GM23338 (cell line): ENCODE data around the gene RGS17. TPM values are rescaled to one million over a fixed set of nuclear protein-coding genes. Genes with fewer than 3 reads are reported as not detected.

ENCODE experiments used
- ATAC-seq: fragments of 200-7000 bp; cut with Tn5 transposase; 3 replicates; pipeline ENCODE4 v1.9.1; 2020
- DNase-seq: peaks from one replicate; pipeline ENCODE4 v3.0.0-alpha.2; 2015; ENCODE audit warnings: low spot score
- H2AFZ ChIP-seq: fragments of 200-600 bp; sonication (generic); 2 replicates; pipeline ENCODE4 v1.8.0; 2016; ENCODE audit warnings: antibody characterized with exemption, mild to moderate bottlenecking, moderate library complexity
- H3F3A ChIP-seq: fragments of 200-600 bp; sonication (generic); replicated peaks from 2 replicates; pipeline ENCODE4 v1.8.0; 2017; ENCODE audit warnings: antibody characterized with exemption, mixed run types, low read depth
- H3K27ac ChIP-seq: fragments of 200-600 bp; sonication (generic); 2 replicates; pipeline ENCODE4 v1.6.1; 2016; ENCODE audit warnings: low read depth
- H3K27me3 ChIP-seq: fragments of 200-600 bp; sonication (generic); 2 replicates; pipeline ENCODE4 v1.8.0; 2016; ENCODE audit warnings: mild to moderate bottlenecking, mixed run types, moderate library complexity; ENCODE audit not compliant: insufficient read depth
- H3K36me3 ChIP-seq: fragments of 200-600 bp; sonication (generic); 2 replicates; pipeline ENCODE4 v1.8.0; 2016; ENCODE audit warnings: mild to moderate bottlenecking; ENCODE audit not compliant: insufficient read depth
- H3K4me1 ChIP-seq: fragments of 200-600 bp; sonication (generic); 2 replicates; pipeline ENCODE4 v1.8.0; 2016; ENCODE audit warnings: mild to moderate bottlenecking, moderate library complexity; ENCODE audit not compliant: insufficient read depth
- H3K4me2 ChIP-seq: fragments of 200-600 bp; sonication (generic); 2 replicates; pipeline ENCODE4 v1.7.1; 2017; ENCODE audit warnings: mixed run types
- H3K4me3 ChIP-seq: fragments of 200-600 bp; sonication (generic); 2 replicates; pipeline ENCODE4 v1.6.1; 2016; ENCODE audit warnings: mixed run types
- H3K79me2 ChIP-seq: fragments of 200-600 bp; sonication (generic); replicated peaks from 2 replicates; pipeline ENCODE4 v1.8.0; 2017; ENCODE audit warnings: mild to moderate bottlenecking; ENCODE audit not compliant: insufficient read depth
- H3K9me2 ChIP-seq: fragments of 200-600 bp; sonication (generic); 2 replicates; pipeline ENCODE4 v1.8.0; 2017; ENCODE audit not compliant: insufficient read depth
- H4K20me1 ChIP-seq: fragments of 200-600 bp; sonication (generic); replicated peaks from 2 replicates; pipeline ENCODE4 v1.8.0; 2017; ENCODE audit warnings: mild to moderate bottlenecking; ENCODE audit not compliant: insufficient read depth
- H3K27ac Mint-ChIP-seq: 2 replicates; pipeline ENCODE4 v1.8.0; 2020; ENCODE audit warnings: inconsistent platforms, mild to moderate bottlenecking, moderate library complexity, mixed read lengths
- H3K27me3 Mint-ChIP-seq: 3 replicates; pipeline ENCODE4 v1.8.0; 2022; ENCODE audit warnings: low read depth, mild to moderate bottlenecking, moderate library complexity, mixed read lengths, inconsistent platforms; ENCODE audit not compliant: insufficient read depth, poor library complexity
- H3K36me3 Mint-ChIP-seq: 3 replicates; pipeline ENCODE4 v1.8.0; 2021; ENCODE audit warnings: low read depth, mild to moderate bottlenecking, inconsistent platforms, moderate library complexity, mixed read lengths
- H3K4me1 Mint-ChIP-seq: 3 replicates; pipeline ENCODE4 v1.8.0; 2020; ENCODE audit warnings: mild to moderate bottlenecking, inconsistent platforms, mixed read lengths
- H3K4me3 Mint-ChIP-seq: 3 replicates; pipeline ENCODE4 v1.8.0; 2021; ENCODE audit warnings: moderate library complexity, mild to moderate bottlenecking, inconsistent platforms, mixed read lengths
- H3K9me3 Mint-ChIP-seq: 3 replicates; pipeline ENCODE4 v1.8.0; 2020; ENCODE audit warnings: moderate library complexity, mild to moderate bottlenecking, inconsistent platforms, mixed read lengths
- CREB1 ChIP-seq: fragments of 250-450 bp; sonication (Bioruptor Pico); IDR thresholded peaks from 2 replicates; pipeline ENCODE4 v1.5.0; 2020; ENCODE audit warnings: low read depth, mild to moderate bottlenecking, moderate library complexity
- EZH2 ChIP-seq: fragments of 200-600 bp; sonication (generic); IDR thresholded peaks from one replicate; pipeline ENCODE4 v1.8.0; 2017; ENCODE audit warnings: antibody characterized with exemption, mild to moderate bottlenecking, low read depth; ENCODE audit not compliant: unreplicated experiment
- EZH2phosphoT487 ChIP-seq: fragments of 200-600 bp; sonication (generic); IDR thresholded peaks from one replicate; pipeline ENCODE4 v1.8.1; 2018; ENCODE audit warnings: antibody characterized with exemption; ENCODE audit not compliant: unreplicated experiment
- JUNB ChIP-seq: IDR thresholded peaks from one replicate; pipeline ENCODE4 v1.6.1; 2016; ENCODE audit warnings: antibody characterized with exemption; ENCODE audit not compliant: unreplicated experiment
- NANOG ChIP-seq: IDR thresholded peaks from 2 replicates; pipeline ENCODE4 v1.6.1; 2016; ENCODE audit warnings: antibody characterized with exemption, borderline replicate concordance
- POLR2AphosphoS5 ChIP-seq: IDR thresholded peaks from 2 replicates; pipeline ENCODE4 v1.6.1; 2016; ENCODE audit warnings: antibody characterized with exemption, low read depth
- STAT1 ChIP-seq: IDR thresholded peaks from one replicate; pipeline ENCODE4 v1.6.1; 2016; ENCODE audit warnings: antibody characterized with exemption; ENCODE audit not compliant: unreplicated experiment
- ZNF114 ChIP-seq: fragments of 250-450 bp; sonication (Bioruptor Pico); IDR thresholded peaks from 2 replicates; pipeline ENCODE4 v1.5.0; 2020; ENCODE audit warnings: mild to moderate bottlenecking, moderate library complexity
- ZNF331 ChIP-seq: fragments of 250-450 bp; sonication (Bioruptor Pico); IDR thresholded peaks from 2 replicates; pipeline ENCODE4 v1.5.0; 2020; ENCODE audit warnings: low read depth, mild to moderate bottlenecking, moderate library complexity
- polyA plus RNA-seq: library from polyadenylated mRNA; unstranded; fragments of >200 nt; fragmentation: Nextera tagmentation; extraction: Ambion mirVana; gene quantifications from 2 replicates; pipeline ENCODE4 v1.2.1, GENCODE V29; 2016
- total RNA-seq: library from RNA; depleted of rRNA; stranded (reverse); fragments of >200 nt; shearing (Covaris generic); gene quantifications from 2 replicates; pipeline ENCODE4 v1.2.3, GENCODE V29; 2014
- TF ChIP-seq, protein P1 (sequence below): IDR thresholded peaks from one replicate; pipeline ENCODE4 v1.6.1; 2018; ENCODE audit warnings: antibody characterized with exemption; ENCODE audit not compliant: unreplicated experiment
- TF ChIP-seq, protein P2 (sequence below), 2 experiments: fragments of 200-600 bp in 1 of 2; sonication (generic) in 1 of 2; conservative IDR thresholded peaks; 2 replicates each; pipeline versions ENCODE4 v1.5.1 to v1.6.1; 2016 to 2017; ENCODE audit warnings: antibody characterized with exemption in 2 of 2, low read depth in 2 of 2, mild to moderate bottlenecking in 2 of 2, moderate library complexity in 1 of 2
- TF ChIP-seq, protein P3 (sequence below): IDR thresholded peaks from 2 replicates; pipeline ENCODE4 v1.6.1; 2016; ENCODE audit warnings: antibody characterized with exemption
- TF ChIP-seq, protein P4 (sequence below): fragments of 250-450 bp; sonication (Bioruptor Pico); IDR thresholded peaks from 2 replicates; pipeline ENCODE4 v1.5.0; 2020; ENCODE audit warnings: mild to moderate bottlenecking, moderate library complexity

Gene RGS17
- total and polyA plus RNA-seq, 2 experiments from 2014 or later: 12.1 to 12.3 TPM

DNA sequence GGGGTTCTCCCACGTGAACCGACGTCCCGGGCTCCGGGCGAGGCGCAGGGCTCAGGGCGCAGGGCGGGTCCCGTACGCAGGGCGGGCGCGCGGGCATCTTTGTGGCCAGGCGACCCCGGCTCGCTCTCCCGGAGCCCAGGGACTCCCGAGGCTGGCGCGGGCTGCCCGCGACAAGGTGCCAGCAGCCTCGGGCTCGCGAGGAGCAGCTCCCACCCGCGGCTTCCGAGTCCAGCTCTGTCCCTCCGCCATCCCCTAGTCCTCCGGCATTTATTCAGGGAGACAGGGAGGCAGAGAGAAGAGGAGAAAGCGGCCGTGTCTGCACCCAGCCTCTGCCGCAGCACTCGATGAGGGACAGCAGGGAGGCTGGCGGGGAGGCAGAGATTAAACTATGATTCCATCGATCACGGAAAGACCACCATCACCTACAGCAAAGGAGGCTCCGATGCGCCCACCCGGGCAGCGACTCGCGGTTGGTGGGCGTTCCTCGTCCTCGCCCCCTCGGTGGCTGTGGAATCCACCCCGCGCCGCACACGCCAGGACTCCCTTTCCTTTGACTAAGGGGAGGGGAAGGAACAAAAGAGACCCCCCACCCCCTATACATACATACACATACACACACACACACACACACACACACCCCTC, 1.1 kb downstream of the RGS17 start:
- H4K20me1 ChIP-seq: peaks cover 4% of the 10 kb centered on the region; the same call in 1 of the 2 replicates
- ATAC-seq (peak; percentile 47), DNase-seq (peak; percentile 38)
- TF ChIP-seq, protein P1, sequence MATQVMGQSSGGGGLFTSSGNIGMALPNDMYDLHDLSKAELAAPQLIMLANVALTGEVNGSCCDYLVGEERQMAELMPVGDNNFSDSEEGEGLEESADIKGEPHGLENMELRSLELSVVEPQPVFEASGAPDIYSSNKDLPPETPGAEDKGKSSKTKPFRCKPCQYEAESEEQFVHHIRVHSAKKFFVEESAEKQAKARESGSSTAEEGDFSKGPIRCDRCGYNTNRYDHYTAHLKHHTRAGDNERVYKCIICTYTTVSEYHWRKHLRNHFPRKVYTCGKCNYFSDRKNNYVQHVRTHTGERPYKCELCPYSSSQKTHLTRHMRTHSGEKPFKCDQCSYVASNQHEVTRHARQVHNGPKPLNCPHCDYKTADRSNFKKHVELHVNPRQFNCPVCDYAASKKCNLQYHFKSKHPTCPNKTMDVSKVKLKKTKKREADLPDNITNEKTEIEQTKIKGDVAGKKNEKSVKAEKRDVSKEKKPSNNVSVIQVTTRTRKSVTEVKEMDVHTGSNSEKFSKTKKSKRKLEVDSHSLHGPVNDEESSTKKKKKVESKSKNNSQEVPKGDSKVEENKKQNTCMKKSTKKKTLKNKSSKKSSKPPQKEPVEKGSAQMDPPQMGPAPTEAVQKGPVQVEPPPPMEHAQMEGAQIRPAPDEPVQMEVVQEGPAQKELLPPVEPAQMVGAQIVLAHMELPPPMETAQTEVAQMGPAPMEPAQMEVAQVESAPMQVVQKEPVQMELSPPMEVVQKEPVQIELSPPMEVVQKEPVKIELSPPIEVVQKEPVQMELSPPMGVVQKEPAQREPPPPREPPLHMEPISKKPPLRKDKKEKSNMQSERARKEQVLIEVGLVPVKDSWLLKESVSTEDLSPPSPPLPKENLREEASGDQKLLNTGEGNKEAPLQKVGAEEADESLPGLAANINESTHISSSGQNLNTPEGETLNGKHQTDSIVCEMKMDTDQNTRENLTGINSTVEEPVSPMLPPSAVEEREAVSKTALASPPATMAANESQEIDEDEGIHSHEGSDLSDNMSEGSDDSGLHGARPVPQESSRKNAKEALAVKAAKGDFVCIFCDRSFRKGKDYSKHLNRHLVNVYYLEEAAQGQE: no peak
- TF ChIP-seq EZH2phosphoT487 (no peak), POLR2AphosphoS5 (no peak), ZNF114 (CRISPR knock-in tag) (no peak), JUNB (no peak), NANOG (no peak), CREB1 (CRISPR knock-in tag) (no peak), ZNF331 (CRISPR knock-in tag) (no peak), STAT1 (no peak), EZH2 (no peak)
- TF ChIP-seq, protein P2, sequence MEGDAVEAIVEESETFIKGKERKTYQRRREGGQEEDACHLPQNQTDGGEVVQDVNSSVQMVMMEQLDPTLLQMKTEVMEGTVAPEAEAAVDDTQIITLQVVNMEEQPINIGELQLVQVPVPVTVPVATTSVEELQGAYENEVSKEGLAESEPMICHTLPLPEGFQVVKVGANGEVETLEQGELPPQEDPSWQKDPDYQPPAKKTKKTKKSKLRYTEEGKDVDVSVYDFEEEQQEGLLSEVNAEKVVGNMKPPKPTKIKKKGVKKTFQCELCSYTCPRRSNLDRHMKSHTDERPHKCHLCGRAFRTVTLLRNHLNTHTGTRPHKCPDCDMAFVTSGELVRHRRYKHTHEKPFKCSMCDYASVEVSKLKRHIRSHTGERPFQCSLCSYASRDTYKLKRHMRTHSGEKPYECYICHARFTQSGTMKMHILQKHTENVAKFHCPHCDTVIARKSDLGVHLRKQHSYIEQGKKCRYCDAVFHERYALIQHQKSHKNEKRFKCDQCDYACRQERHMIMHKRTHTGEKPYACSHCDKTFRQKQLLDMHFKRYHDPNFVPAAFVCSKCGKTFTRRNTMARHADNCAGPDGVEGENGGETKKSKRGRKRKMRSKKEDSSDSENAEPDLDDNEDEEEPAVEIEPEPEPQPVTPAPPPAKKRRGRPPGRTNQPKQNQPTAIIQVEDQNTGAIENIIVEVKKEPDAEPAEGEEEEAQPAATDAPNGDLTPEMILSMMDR (conservative IDR thresholded peaks at IDR 0.05; ENCODE audit: low read depth in 2 of 2): no peak
- TF ChIP-seq, protein P3, sequence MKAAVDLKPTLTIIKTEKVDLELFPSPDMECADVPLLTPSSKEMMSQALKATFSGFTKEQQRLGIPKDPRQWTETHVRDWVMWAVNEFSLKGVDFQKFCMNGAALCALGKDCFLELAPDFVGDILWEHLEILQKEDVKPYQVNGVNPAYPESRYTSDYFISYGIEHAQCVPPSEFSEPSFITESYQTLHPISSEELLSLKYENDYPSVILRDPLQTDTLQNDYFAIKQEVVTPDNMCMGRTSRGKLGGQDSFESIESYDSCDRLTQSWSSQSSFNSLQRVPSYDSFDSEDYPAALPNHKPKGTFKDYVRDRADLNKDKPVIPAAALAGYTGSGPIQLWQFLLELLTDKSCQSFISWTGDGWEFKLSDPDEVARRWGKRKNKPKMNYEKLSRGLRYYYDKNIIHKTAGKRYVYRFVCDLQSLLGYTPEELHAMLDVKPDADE: no peak
- TF ChIP-seq, protein P4, sequence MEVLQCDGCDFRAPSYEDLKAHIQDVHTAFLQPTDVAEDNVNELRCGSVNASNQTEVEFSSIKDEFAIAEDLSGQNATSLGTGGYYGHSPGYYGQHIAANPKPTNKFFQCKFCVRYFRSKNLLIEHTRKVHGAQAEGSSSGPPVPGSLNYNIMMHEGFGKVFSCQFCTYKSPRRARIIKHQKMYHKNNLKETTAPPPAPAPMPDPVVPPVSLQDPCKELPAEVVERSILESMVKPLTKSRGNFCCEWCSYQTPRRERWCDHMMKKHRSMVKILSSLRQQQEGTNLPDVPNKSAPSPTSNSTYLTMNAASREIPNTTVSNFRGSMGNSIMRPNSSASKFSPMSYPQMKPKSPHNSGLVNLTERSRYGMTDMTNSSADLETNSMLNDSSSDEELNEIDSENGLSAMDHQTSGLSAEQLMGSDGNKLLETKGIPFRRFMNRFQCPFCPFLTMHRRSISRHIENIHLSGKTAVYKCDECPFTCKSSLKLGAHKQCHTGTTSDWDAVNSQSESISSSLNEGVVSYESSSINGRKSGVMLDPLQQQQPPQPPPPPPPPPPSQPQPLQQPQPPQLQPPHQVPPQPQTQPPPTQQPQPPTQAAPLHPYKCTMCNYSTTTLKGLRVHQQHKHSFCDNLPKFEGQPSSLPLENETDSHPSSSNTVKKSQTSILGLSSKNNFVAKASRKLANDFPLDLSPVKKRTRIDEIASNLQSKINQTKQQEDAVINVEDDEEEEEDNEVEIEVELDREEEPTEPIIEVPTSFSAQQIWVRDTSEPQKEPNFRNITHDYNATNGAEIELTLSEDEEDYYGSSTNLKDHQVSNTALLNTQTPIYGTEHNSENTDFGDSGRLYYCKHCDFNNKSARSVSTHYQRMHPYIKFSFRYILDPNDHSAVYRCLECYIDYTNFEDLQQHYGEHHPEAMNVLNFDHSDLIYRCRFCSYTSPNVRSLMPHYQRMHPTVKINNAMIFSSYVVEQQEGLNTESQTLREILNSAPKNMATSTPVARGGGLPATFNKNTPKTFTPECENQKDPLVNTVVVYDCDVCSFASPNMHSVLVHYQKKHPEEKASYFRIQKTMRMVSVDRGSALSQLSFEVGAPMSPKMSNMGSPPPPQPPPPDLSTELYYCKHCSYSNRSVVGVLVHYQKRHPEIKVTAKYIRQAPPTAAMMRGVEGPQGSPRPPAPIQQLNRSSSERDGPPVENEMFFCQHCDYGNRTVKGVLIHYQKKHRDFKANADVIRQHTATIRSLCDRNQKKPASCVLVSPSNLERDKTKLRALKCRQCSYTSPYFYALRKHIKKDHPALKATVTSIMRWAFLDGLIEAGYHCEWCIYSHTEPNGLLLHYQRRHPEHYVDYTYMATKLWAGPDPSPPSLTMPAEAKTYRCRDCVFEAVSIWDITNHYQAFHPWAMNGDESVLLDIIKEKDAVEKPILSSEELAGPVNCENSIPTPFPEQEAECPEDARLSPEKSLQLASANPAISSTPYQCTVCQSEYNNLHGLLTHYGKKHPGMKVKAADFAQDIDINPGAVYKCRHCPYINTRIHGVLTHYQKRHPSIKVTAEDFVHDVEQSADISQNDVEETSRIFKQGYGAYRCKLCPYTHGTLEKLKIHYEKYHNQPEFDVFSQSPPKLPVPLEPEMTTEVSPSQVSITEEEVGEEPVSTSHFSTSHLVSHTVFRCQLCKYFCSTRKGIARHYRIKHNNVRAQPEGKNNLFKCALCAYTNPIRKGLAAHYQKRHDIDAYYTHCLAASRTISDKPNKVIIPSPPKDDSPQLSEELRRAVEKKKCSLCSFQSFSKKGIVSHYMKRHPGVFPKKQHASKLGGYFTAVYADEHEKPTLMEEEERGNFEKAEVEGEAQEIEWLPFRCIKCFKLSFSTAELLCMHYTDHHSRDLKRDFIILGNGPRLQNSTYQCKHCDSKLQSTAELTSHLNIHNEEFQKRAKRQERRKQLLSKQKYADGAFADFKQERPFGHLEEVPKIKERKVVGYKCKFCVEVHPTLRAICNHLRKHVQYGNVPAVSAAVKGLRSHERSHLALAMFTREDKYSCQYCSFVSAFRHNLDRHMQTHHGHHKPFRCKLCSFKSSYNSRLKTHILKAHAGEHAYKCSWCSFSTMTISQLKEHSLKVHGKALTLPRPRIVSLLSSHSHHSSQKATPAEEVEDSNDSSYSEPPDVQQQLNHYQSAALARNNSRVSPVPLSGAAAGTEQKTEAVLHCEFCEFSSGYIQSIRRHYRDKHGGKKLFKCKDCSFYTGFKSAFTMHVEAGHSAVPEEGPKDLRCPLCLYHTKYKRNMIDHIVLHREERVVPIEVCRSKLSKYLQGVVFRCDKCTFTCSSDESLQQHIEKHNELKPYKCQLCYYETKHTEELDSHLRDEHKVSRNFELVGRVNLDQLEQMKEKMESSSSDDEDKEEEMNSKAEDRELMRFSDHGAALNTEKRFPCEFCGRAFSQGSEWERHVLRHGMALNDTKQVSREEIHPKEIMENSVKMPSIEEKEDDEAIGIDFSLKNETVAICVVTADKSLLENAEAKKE (CRISPR knock-in tag): no peak
- H3K27ac Mint-ChIP-seq: no peak overlapping the region
- no peaks in the 10 kb centered on the region for H3K36me3 ChIP-seq
- no peak overlapping the region for H3K27ac ChIP-seq
- peak overlapping the region; percentile 98 for H2AFZ ChIP-seq
- H3K4me2 ChIP-seq: peak overlapping the region; percentile 95
- H3F3A ChIP-seq: peaks cover 4% of the 10 kb centered on the region; the same call in 1 of the 2 replicates
- peaks cover 23% of the 10 kb centered on the region for H3K4me1 ChIP-seq
- peaks cover 6% of the 10 kb centered on the region; the same call in 2 of the 3 replicates for H3K9me3 Mint-ChIP-seq
- peak overlapping the region; percentile 92 for H3K4me3 Mint-ChIP-seq
- peak overlapping the region; percentile 95 for H3K4me3 ChIP-seq
- no peaks in the 10 kb centered on the region for H3K9me2 ChIP-seq
- H3K79me2 ChIP-seq: peaks cover 21% of the 10 kb centered on the region
- H3K4me1 Mint-ChIP-seq: peaks cover 19% of the 10 kb centered on the region
- H3K36me3 Mint-ChIP-seq: peaks cover 11% of the 10 kb centered on the region; the same call in 1 of the 3 replicates
- H3K27me3 ChIP-seq: peaks cover 39% of the 10 kb centered on the region
- peaks cover 28% of the 10 kb centered on the region for H3K27me3 Mint-ChIP-seq
